SK-N-SH treated with all-trans-retinoic acid at 6 μM for 48 hours (cell line): Measurements from ENCODE around the gene CCNY.

ENCODE experiments used
- ATAC-seq: fragments of 200-7000 bp; cut with Tn5 transposase; 3 replicates; pipeline ENCODE4 v1.9.1; 2020; ENCODE audit warnings: mild to moderate bottlenecking, moderate library complexity
- ARNTL ChIP-seq: fragments of 450-650 bp; formaldehyde crosslinking; IDR thresholded peaks from 2 replicates; pipeline ENCODE4 v1.5.0; 2020; ENCODE audit warnings: low read depth, mild to moderate bottlenecking, moderate library complexity, borderline replicate concordance
- BACH2 ChIP-seq: fragments of 250-450 bp; sonication (Bioruptor Pico); IDR thresholded peaks from 2 replicates; pipeline ENCODE4 v1.9.0; 2021; ENCODE audit warnings: mild to moderate bottlenecking, borderline replicate concordance
- CSDC2 ChIP-seq: fragments of 250-450 bp; sonication (Bioruptor Pico); IDR thresholded peaks from 2 replicates; pipeline ENCODE4 v1.5.0; 2020; ENCODE audit warnings: mild to moderate bottlenecking, moderate library complexity
- CSRNP3 ChIP-seq: fragments of 250-450 bp; sonication (Bioruptor Pico); IDR thresholded peaks from 2 replicates; pipeline ENCODE4 v1.5.1; 2021; ENCODE audit warnings: mild to moderate bottlenecking, moderate library complexity
- ESRRG ChIP-seq: fragments of 250-450 bp; sonication (Bioruptor Pico); IDR thresholded peaks from 2 replicates; pipeline ENCODE4 v1.6.1; 2021; ENCODE audit warnings: mild to moderate bottlenecking
- GLIS3 ChIP-seq: fragments of 250-450 bp; sonication (Bioruptor Pico); IDR thresholded peaks from 2 replicates; pipeline ENCODE4 v1.5.0; 2020; ENCODE audit warnings: mild to moderate bottlenecking, moderate library complexity
- ISL1 ChIP-seq: fragments of 250-450 bp; sonication (Bioruptor Pico); IDR thresholded peaks from 2 replicates; pipeline ENCODE4 v2.1.2; 2022; ENCODE audit warnings: mild to moderate bottlenecking, moderate library complexity
- OSR1 ChIP-seq: fragments of 250-450 bp; sonication (Bioruptor Pico); IDR thresholded peaks from 2 replicates; pipeline ENCODE4 v1.8.0; 2022; ENCODE audit warnings: moderate library complexity, mild to moderate bottlenecking, inconsistent platforms
- PATZ1 ChIP-seq: fragments of 250-450 bp; sonication (Bioruptor Pico); IDR thresholded peaks from 2 replicates; pipeline ENCODE4 v1.8.0; 2020; ENCODE audit warnings: mild to moderate bottlenecking, moderate library complexity, borderline replicate concordance
- PPARA ChIP-seq: fragments of 250-450 bp; sonication (Bioruptor Pico); IDR thresholded peaks from 2 replicates; pipeline ENCODE4 v1.5.0; 2020; ENCODE audit warnings: mild to moderate bottlenecking, borderline replicate concordance
- RARB ChIP-seq: fragments of 250-450 bp; sonication (Bioruptor Pico); IDR thresholded peaks from 2 replicates; pipeline ENCODE4 v1.8.0; 2021; ENCODE audit warnings: mild to moderate bottlenecking, moderate library complexity
- TCF4 ChIP-seq: fragments of 250-450 bp; sonication (Bioruptor Pico); IDR thresholded peaks from 2 replicates; pipeline ENCODE4 v1.8.0; 2021; ENCODE audit warnings: mild to moderate bottlenecking, moderate library complexity, borderline replicate concordance
- TOX ChIP-seq: fragments of 250-450 bp; sonication (Bioruptor Pico); IDR thresholded peaks from 2 replicates; pipeline ENCODE4 v1.8.0; 2021; ENCODE audit warnings: mild to moderate bottlenecking, moderate library complexity, borderline replicate concordance
- ZC3H10 ChIP-seq: fragments of 250-450 bp; sonication (Bioruptor Pico); IDR thresholded peaks from 2 replicates; pipeline ENCODE4 v1.5.1; 2021; ENCODE audit warnings: mild to moderate bottlenecking, moderate library complexity
- ZFP30 ChIP-seq: fragments of 450-650 bp; formaldehyde crosslinking; IDR thresholded peaks from 2 replicates; pipeline ENCODE4 v1.5.0; 2022; ENCODE audit warnings: mild to moderate bottlenecking, moderate library complexity
- ZNF565 ChIP-seq: fragments of 450-650 bp; formaldehyde crosslinking; conservative IDR thresholded peaks from 2 replicates; pipeline ENCODE4 v1.5.0; 2020; ENCODE audit warnings: low read depth, mild to moderate bottlenecking, moderate library complexity
- ZNF70 ChIP-seq: fragments of 450-650 bp; formaldehyde crosslinking; IDR thresholded peaks from 2 replicates; pipeline ENCODE4 v1.5.0; 2020; ENCODE audit warnings: mild to moderate bottlenecking, moderate library complexity
- ZNF8 ChIP-seq: fragments of 450-650 bp; formaldehyde crosslinking; IDR thresholded peaks from 2 replicates; pipeline ENCODE4 v1.5.0; 2020; ENCODE audit warnings: mild to moderate bottlenecking, moderate library complexity
- TF ChIP-seq, protein P1 (sequence below): fragments of 250-450 bp; sonication (Bioruptor Pico); IDR thresholded peaks from 2 replicates; pipeline ENCODE4 v1.5.1; 2020; ENCODE audit warnings: low read depth, mild to moderate bottlenecking, moderate library complexity
- TF ChIP-seq, protein P2 (sequence below): fragments of 250-450 bp; sonication (Bioruptor Pico); IDR thresholded peaks from 2 replicates; pipeline ENCODE4 v1.8.0; 2021; ENCODE audit warnings: low read depth, mild to moderate bottlenecking, moderate library complexity, borderline replicate concordance
- TF ChIP-seq, protein P3 (sequence below): fragments of 250-450 bp; sonication (Bioruptor Pico); IDR thresholded peaks from 2 replicates; pipeline ENCODE4 v1.5.0; 2020; ENCODE audit warnings: mild to moderate bottlenecking, moderate library complexity

Gene CCNY

DNA sequence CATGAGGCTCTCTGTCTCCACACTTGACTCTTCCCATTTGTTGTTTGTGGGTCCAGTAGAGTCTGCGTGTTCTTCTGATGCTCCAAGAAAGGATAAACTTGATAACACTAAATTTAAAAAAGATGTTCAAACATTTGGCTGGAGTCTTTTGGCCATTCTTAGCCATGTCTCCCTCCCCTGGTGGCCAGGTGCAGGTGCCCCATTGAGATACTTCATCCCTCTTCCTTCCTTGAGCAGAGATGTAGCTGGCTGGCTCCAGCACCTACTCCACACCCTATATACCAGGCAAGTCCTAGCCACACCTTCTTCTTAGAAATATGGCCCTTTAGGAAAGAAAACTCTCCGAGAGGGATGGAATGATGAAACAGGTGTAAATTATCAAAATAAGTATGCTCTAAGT lies 165.6 kb downstream of the CCNY start (continued):
- TF ChIP-seq CSDC2 (CRISPR knock-in tag) (no peak), ZNF70 (CRISPR knock-in tag) (no peak)
- TF ChIP-seq, protein P1, sequence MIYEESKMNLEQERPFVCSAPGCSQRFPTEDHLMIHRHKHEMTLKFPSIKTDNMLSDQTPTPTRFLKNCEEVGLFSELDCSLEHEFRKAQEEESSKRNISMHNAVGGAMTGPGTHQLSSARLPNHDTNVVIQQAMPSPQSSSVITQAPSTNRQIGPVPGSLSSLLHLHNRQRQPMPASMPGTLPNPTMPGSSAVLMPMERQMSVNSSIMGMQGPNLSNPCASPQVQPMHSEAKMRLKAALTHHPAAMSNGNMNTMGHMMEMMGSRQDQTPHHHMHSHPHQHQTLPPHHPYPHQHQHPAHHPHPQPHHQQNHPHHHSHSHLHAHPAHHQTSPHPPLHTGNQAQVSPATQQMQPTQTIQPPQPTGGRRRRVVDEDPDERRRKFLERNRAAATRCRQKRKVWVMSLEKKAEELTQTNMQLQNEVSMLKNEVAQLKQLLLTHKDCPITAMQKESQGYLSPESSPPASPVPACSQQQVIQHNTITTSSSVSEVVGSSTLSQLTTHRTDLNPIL (CRISPR knock-in tag) = no peak

DNA sequence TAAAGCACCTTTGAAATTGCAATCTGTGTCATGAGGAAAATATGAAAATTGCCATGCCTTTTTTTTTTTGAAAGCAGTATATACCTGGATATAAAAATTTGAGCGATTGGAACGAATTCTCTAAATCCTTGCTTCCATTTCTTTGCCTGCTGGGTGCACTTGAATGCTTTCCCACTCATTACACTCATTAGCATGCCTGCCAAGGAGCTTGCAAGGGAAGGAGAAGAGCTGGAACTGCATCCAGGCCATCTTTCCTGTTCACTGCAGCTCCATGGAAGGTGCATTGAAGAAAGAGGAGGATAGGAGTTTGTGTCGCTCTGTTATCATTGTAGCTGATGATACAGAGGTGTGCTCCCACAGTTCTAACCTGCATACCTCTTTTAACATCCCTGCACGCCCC lies 166.4 kb downstream of the CCNY start:
- ATAC-seq = no peak
- TF ChIP-seq TOX (CRISPR knock-in tag) (no peak), ARNTL (CRISPR knock-in tag) (no peak), TCF4 (CRISPR knock-in tag) (no peak), ZFP30 (CRISPR knock-in tag) (no peak), PATZ1 (CRISPR knock-in tag) (no peak), OSR1 (no peak), PPARA (CRISPR knock-in tag) (no peak), ISL1 (no peak), ZNF8 (CRISPR knock-in tag) (no peak), BACH2 (CRISPR knock-in tag) (no peak)
- TF ChIP-seq, protein P2, sequence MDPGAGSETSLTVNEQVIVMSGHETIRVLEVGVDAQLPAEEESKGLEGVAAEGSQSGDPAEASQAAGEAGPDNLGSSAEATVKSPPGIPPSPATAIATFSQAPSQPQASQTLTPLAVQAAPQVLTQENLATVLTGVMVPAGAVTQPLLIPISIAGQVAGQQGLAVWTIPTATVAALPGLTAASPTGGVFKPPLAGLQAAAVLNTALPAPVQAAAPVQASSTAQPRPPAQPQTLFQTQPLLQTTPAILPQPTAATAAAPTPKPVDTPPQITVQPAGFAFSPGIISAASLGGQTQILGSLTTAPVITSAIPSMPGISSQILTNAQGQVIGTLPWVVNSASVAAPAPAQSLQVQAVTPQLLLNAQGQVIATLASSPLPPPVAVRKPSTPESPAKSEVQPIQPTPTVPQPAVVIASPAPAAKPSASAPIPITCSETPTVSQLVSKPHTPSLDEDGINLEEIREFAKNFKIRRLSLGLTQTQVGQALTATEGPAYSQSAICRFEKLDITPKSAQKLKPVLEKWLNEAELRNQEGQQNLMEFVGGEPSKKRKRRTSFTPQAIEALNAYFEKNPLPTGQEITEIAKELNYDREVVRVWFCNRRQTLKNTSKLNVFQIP (CRISPR knock-in tag) = no peak
- TF ChIP-seq, protein P3, sequence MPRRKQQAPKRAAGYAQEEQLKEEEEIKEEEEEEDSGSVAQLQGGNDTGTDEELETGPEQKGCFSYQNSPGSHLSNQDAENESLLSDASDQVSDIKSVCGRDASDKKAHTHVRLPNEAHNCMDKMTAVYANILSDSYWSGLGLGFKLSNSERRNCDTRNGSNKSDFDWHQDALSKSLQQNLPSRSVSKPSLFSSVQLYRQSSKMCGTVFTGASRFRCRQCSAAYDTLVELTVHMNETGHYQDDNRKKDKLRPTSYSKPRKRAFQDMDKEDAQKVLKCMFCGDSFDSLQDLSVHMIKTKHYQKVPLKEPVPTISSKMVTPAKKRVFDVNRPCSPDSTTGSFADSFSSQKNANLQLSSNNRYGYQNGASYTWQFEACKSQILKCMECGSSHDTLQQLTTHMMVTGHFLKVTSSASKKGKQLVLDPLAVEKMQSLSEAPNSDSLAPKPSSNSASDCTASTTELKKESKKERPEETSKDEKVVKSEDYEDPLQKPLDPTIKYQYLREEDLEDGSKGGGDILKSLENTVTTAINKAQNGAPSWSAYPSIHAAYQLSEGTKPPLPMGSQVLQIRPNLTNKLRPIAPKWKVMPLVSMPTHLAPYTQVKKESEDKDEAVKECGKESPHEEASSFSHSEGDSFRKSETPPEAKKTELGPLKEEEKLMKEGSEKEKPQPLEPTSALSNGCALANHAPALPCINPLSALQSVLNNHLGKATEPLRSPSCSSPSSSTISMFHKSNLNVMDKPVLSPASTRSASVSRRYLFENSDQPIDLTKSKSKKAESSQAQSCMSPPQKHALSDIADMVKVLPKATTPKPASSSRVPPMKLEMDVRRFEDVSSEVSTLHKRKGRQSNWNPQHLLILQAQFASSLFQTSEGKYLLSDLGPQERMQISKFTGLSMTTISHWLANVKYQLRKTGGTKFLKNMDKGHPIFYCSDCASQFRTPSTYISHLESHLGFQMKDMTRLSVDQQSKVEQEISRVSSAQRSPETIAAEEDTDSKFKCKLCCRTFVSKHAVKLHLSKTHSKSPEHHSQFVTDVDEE (CRISPR knock-in tag) = no peak

GRCh38 chr10:35503578-35503977 lies 167.3 kb downstream of the CCNY start:
- TF ChIP-seq ZNF565 (CRISPR knock-in tag) = no peak
- TF ChIP-seq OSR1 = no peak
- TF ChIP-seq ZFP30 (CRISPR knock-in tag) = no peak
- TF ChIP-seq PATZ1 (CRISPR knock-in tag) = no peak
- TF ChIP-seq CSRNP3 (CRISPR knock-in tag) = no peak
- no peak for TF ChIP-seq PPARA (CRISPR knock-in tag)
- TF ChIP-seq ZC3H10 (CRISPR knock-in tag) = no peak
- TF ChIP-seq ZNF70 (CRISPR knock-in tag) = no peak
- no peak for TF ChIP-seq CSDC2 (CRISPR knock-in tag)
- TF ChIP-seq, protein P2 (CRISPR knock-in tag) = no peak
- no peak for TF ChIP-seq BACH2 (CRISPR knock-in tag)
- no peak for TF ChIP-seq RARB (CRISPR knock-in tag)
- TF ChIP-seq GLIS3 = no peak
- no peak for TF ChIP-seq TCF4 (CRISPR knock-in tag)
- TF ChIP-seq TOX (CRISPR knock-in tag) = no peak
- TF ChIP-seq, protein P3 (CRISPR knock-in tag) = no peak
- TF ChIP-seq ESRRG (CRISPR knock-in tag) = no peak
- ATAC-seq = no peak
